AML-193 (cell line): ENCODE data around the gene UBC.

Source experiments
- DNase-seq, 2 experiments: peaks; one replicate each; lab custom pipeline; 2025; lab: John Stamatoyannopoulos, UW

Gene UBC

GRCh38 chr12:124864326-124864752 lies 50.1 kb downstream of the UBC start:
- DNase-seq = no peak

DNA sequence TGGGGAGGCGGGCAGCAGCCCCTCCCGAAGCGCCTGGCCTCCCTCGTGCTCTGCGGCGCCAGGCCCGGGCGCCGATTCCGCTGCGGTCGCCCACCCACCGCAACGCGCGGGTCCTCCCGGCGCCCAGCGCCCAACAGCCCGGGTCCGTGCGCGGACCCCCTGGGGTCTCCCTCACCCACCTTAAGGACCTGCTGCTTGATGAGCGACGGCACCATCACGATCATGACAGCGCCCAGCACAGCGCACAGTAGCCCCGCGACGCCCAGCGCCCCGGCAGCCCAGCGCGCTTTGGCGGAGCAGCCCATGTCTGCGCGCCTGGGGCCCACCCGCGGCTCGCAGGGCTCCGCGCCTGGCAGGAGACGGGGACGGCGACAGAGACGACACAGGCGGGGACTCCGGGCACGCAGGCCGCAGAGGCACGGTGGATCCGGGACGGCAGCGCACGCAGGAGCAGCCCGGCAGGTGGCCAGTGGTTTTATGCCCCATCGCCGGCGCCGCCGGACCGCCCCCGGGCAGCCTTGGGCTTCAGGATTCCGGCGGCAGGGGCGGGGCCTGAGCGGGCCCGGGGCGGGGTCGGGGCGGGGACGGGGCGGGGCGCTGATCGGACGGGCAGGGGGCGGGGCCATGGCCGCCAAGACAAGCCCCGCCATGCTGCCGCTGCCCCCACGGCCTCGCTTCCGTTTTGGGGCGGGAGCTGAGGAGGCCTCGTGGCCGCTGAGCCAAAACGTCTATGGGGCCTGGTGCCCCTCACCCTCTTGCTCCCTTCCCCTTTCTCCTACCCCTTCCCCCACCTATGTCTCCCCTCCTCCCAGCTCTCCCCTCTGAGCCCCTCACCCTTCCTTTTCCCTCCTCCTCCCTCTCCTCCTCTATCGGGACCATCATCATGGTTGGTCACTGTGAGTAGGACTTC lies 50.8 kb downstream of the UBC start, which contains the start of gene SCARB1:
Gene SCARB1, minus strand, starts transcription at position 449 of the 910 bp plus-strand sequence. Its CDS starts 144 bp downstream, at position 305.
- DNase-seq = peak; percentile 62 to 67

DNA sequence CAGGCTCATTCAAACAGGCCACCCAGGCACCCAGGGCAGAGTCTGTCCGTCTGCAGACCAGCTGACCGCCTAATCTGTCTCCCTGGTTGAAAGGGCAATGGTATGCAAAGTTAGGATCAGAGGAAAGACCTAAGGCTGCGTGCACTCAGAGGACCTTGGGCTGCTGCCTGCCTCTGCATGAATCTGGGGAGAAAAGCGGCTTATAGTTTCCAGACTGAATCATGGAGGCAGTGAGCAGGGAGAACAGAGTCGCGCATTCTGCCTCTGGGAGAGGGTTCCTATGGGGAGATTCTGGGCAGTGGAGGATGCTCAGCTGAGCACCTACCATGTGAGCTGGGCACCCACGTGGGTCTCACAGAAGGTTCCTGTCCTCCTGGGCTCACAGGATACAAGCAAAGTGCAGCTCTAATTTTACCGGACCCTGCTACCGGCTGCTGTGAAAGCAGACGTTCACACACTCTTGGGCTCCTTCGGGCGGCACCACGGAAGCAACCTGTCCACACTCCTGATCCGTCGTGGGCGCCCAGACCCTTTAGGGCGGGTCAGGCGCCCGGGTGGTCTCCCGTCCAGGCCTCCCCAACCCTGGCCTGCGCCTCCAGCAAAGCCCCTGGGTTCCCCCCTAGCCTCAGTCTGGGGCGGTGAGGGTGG lies 51.6 kb downstream of the UBC start:
- DNase-seq = peak; percentile 19 to 35

- DNase-seq = no peak
These were observed 52.4 kb downstream of the UBC start for GRCh38 chr12:124861898-124862676.
